ENCODE results near the gene MT1E. TPM values are rescaled to one million over a fixed set of nuclear protein-coding genes. Genes with fewer than 3 reads are reported as not detected.

The MT1E gene
- total and polyA plus RNA-seq, 2 of the 13 experiments (the other 11 are each of a cell fraction or from before 2014, with no cell fraction given), result 110 to 1,072 TPM

- TF ChIP-seq ZBTB46 (CRISPR knock-in tag; IDR thresholded peaks at IDR 0.05; ENCODE audit: borderline replicate concordance) (no peak), REL (CRISPR knock-in tag; conservative IDR thresholded peaks at IDR 0.05) (no peak), ZKSCAN1 (IDR thresholded peaks at IDR 0.05; ENCODE audit: low read length) (no peak), IRX3 (CRISPR knock-in tag; IDR thresholded peaks at IDR 0.05; ENCODE audit: borderline replicate concordance, low read depth) (no peak), REST (IDR thresholded peaks at IDR 0.05; ENCODE audit: borderline replicate concordance in 1 of 2, low read depth in 1 of 2, low read length in 2 of 2) (no peak), UBTF (CRISPR knock-in tag; IDR thresholded peaks at IDR 0.05) (peak; percentile 79), ZFP62 (CRISPR knock-in tag; IDR thresholded peaks at IDR 0.05) (0 out of 2 replicates have a peak, but pooled peaks have one; percentile 61), POLR2G (IDR thresholded peaks at IDR 0.05; ENCODE audit: low read depth, low read length) (peak; percentile 88), ZNF691 (CRISPR knock-in tag; IDR thresholded peaks at IDR 0.05; ENCODE audit: borderline replicate concordance, low read depth) (no peak), ZNF761 (CRISPR knock-in tag; conservative IDR thresholded peaks at IDR 0.05) (0 out of 2 replicates have a peak, but pooled peaks have one; percentile 35), ZNF557 (CRISPR knock-in tag; IDR thresholded peaks at IDR 0.05) (no peak), ZNF569 (CRISPR knock-in tag; IDR thresholded peaks at IDR 0.05; ENCODE audit: borderline replicate concordance) (no peak), SMARCE1 (IDR thresholded peaks at IDR 0.05; ENCODE audit: borderline replicate concordance) (no peak), ZC3H13 (CRISPR knock-in tag; IDR thresholded peaks at IDR 0.05) (no peak)
Observed at GRCh38 chr16:56667581-56668571, 42.3 kb downstream of the MT1E start, which contains the start of gene MT1G (continued).

Data from HepG2 (cell line).